Esophagus muscularis mucosa (tissue), 3 donors: ENCODE results near the gene EFNB1.

Experiments used
- POLR2A ChIP-seq: fragments of 450-650 bp; IDR thresholded peaks from one replicate; pipeline ENCODE4 v1.6.1; 2017; ENCODE audit warnings: antibody characterized with exemption, moderate library complexity, mild to moderate bottlenecking, low read depth
- POLR2AphosphoS5 ChIP-seq, 2 donors: sonication (generic); formaldehyde crosslinking; IDR thresholded peaks; one replicate each; pipeline ENCODE4 v1.6.1; 2017; ENCODE audit warnings: antibody characterized with exemption in 2 of 2
- TF ChIP-seq, protein P1 (sequence below), 3 experiments: fragments of 200-600 bp in 2 of 3; fragments of 450-650 bp in 1 of 3; sonication (generic) in 2 of 3; IDR thresholded peaks; one replicate each; pipeline ENCODE4 v1.5.1; 2017 to 2019; ENCODE audit warnings: antibody characterized with exemption in 3 of 3, mild to moderate bottlenecking in 2 of 3, moderate library complexity in 1 of 3

DNA sequence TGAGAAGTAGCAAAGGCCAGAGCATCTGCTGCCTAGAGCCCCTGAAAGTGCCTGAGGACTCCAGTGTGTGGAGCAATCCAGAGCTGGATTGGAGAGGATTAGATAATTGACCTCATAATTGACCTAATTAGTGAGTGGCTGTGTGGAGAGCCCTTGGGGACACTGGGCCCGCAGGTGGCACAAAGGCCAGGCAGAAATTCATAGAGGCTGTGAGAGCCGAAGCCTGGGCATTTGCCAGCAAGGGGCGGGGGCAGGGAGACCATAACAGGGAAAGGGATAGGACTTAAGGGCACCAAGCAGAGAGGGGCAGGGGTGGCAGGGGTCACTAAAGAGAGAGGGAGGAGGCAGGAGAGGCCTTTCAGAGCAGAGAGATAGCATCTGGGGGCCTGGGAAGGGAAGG, 45.3 kb downstream of the EFNB1 start:
- TF ChIP-seq, protein P1, sequence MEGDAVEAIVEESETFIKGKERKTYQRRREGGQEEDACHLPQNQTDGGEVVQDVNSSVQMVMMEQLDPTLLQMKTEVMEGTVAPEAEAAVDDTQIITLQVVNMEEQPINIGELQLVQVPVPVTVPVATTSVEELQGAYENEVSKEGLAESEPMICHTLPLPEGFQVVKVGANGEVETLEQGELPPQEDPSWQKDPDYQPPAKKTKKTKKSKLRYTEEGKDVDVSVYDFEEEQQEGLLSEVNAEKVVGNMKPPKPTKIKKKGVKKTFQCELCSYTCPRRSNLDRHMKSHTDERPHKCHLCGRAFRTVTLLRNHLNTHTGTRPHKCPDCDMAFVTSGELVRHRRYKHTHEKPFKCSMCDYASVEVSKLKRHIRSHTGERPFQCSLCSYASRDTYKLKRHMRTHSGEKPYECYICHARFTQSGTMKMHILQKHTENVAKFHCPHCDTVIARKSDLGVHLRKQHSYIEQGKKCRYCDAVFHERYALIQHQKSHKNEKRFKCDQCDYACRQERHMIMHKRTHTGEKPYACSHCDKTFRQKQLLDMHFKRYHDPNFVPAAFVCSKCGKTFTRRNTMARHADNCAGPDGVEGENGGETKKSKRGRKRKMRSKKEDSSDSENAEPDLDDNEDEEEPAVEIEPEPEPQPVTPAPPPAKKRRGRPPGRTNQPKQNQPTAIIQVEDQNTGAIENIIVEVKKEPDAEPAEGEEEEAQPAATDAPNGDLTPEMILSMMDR (IDR thresholded peaks at IDR 0.05) = no peak
- TF ChIP-seq POLR2A = no peak
- TF ChIP-seq POLR2AphosphoS5 (IDR thresholded peaks at IDR 0.05) = no peak
